PC-3 (cell line): ENCODE results near the gene OBP2B.

Source experiments
- CTCF ChIP-seq: fragments of 300-600 bp; sonication (generic); conservative IDR thresholded peaks from 2 replicates; pipeline ENCODE4 v1.5.1; 2017; ENCODE audit warnings: antibody characterized with exemption, low read depth, mild to moderate bottlenecking, low read length
- EZH2 ChIP-seq: fragments of 300-600 bp; sonication (generic); IDR thresholded peaks from one replicate; pipeline ENCODE4 v1.6.1; 2017; ENCODE audit warnings: antibody characterized with exemption, mild to moderate bottlenecking, low read length; ENCODE audit not compliant: unreplicated experiment

GRCh38 chr9:133168432-133168831 lies 40.6 kb downstream of the OBP2B start:
- TF ChIP-seq CTCF = no peak
- TF ChIP-seq EZH2 = no peak
